GM13977 (cell line): Measurements from ENCODE around the gene CLC.

Source experiments
- DNase-seq: peaks from one replicate; pipeline ENCODE4 v3.0.0; 2012; ENCODE audit warnings: low spot score
- in situ Hi-C: fragments of 300-500 bp; cut with MboI; formaldehyde crosslinking; loops from one replicate; pipeline ENCODE4 v1.12.0; 2022; ENCODE audit warnings: low sequenced_read_pairs, low pct_unique_long_range_greater_than_20kb, mixed read lengths, inconsistent platforms; ENCODE audit not compliant: unreplicated experiment
- TF ChIP-seq, protein P1 (sequence below): IDR thresholded peaks from 2 replicates; pipeline ENCODE4 v1.5.1; 2012; ENCODE audit warnings: mild to moderate bottlenecking, control low read depth; ENCODE audit not compliant: insufficient read depth; ENCODE audit errors: extremely low read depth, missing control alignments

Gene CLC

DNA sequence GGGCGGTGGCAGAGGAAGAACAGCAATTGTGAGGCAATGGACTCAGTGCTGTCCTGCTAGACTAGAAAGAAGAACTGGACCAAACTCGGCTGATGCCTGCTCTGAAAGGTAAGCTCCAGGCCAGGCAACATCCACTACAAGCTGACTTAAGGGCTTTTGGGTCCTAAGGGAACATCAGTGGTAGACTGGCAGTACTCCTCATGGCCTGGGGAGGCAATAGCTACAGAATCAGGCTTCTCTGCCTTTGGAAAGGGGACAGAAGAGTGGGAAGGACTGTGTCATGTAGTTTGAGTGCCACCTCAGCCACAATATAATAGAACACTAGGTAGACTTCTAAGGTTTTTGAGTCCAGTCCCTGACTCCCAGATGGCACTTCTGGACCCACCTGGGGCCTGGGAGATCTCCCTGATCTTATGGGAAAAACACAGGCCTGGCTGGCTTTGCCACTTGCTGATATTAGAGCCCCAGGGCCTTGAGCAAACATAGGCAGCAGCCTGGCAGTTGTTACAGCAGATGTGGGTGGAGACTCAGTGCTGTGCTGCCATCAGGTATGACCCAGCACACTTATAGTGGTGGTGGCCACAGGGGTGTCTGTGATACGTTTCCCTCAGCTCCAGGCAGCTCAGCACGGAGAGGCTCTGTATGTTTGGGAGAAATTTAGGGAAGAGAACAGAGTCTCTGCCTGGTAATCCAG is 9.2 kb upstream of the CLC start:
- in situ Hi-C loops: no loop called here
- DNase-seq: no peak
- TF ChIP-seq, protein P1, sequence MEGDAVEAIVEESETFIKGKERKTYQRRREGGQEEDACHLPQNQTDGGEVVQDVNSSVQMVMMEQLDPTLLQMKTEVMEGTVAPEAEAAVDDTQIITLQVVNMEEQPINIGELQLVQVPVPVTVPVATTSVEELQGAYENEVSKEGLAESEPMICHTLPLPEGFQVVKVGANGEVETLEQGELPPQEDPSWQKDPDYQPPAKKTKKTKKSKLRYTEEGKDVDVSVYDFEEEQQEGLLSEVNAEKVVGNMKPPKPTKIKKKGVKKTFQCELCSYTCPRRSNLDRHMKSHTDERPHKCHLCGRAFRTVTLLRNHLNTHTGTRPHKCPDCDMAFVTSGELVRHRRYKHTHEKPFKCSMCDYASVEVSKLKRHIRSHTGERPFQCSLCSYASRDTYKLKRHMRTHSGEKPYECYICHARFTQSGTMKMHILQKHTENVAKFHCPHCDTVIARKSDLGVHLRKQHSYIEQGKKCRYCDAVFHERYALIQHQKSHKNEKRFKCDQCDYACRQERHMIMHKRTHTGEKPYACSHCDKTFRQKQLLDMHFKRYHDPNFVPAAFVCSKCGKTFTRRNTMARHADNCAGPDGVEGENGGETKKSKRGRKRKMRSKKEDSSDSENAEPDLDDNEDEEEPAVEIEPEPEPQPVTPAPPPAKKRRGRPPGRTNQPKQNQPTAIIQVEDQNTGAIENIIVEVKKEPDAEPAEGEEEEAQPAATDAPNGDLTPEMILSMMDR: no peak

DNA sequence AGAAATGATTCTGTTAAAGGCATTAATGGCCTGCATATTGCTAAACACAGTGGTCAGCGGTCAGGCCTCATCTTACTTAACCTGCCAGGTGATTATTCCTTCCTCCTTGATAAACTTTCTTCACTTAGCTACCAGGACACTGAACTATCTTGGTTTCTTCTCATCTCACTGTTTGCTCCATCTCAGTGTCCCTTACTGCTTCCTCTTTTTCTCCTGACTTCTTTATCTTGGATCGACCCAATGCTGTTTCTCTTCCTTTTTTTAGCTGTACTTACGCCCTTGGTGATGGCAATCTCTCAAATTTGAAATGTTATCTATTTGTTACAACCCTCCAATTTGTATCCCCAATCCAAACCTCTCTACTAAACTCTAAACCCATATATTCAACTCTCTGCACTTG is 7.8 kb upstream of the CLC start:
- TF ChIP-seq, protein P1: no peak
- DNase-seq: no peak
- in situ Hi-C loops: no loop called here

DNA sequence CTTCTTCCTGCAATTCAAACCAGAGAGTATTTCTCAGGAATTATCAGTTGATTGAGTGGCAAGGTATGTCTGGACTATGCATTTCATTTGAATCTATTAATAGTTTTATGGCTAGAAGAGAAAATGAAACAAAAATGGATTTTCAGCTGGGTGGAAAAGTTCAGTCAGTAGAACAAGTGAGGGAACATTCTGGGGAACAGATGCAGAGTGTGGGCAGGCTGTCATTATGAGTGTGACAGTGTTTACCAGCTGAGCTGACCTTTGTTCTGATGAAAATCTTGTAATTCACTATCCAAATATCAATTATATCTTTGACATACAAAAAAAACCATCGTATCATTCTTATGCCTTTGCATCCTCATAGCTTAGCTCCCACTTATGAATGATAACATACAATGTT is 2.6 kb upstream of the CLC start:
- TF ChIP-seq, protein P1: no peak
- in situ Hi-C loops: no loop called here
- DNase-seq: no peak

DNA sequence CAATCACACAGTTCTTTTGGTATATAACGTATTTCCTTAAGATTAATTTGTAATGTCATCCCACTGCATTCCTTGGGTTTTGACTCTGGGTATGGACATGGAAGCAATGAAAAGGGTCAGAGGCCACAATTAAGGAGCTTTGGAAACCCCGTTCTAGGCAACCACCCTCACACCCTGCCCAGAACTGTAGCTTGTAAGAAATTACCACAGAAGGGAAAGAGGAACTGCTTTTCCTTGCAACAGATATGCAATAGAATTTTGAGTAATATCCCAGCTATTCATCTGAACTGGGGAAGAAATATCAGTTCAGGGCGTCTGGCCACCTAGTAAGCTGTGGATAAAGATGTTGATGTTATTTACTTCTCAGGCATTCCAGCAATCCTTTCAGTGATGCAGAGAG is 985 bp upstream of the CLC start:
- DNase-seq: no peak
- in situ Hi-C loops: no loop called here

DNA sequence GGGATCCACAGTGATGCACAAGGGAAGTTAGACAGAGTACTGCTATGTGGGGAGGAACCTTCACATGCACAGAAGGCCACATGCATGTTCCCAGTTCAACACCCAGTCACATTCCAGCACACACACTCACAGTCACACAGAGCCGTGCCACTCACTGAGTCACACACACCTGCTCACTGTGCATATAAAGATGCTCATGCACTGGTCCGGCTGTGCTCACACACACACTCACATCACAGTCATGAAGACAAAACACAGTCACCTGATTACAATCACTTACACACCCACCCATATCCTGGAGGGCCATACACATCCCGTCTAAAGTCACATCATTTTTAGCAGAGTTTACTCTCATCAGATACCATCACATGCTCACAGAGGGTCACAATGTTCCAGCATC is 478 bp downstream of the CLC start:
- no peak for DNase-seq
- in situ Hi-C loops: no loop called here
- TF ChIP-seq, protein P1: no peak

More for the DNA sequence above, 985 bp upstream of the CLC start:
- TF ChIP-seq, protein P1: no peak

DNA sequence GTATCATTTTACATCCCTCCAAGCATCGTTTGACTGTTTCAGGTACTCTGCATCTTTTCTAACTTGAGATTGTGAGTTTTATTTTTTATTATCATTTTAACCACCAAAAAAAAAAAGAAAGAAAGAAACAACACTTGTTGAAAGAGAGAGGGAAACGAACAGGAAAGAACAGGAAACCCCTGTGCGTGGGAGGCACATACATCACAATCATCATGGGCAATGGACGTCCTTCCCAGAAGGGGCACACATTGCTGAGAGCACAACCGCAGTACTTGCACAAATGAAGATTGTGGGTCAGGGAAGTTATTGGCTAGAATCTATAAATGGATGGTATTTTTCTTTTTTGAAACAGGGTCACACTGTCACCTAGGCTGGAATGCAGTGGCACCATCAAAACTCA is 1.7 kb downstream of the CLC start:
- in situ Hi-C loops: no loop called here
- no peak for DNase-seq
- TF ChIP-seq, protein P1: no peak

DNA sequence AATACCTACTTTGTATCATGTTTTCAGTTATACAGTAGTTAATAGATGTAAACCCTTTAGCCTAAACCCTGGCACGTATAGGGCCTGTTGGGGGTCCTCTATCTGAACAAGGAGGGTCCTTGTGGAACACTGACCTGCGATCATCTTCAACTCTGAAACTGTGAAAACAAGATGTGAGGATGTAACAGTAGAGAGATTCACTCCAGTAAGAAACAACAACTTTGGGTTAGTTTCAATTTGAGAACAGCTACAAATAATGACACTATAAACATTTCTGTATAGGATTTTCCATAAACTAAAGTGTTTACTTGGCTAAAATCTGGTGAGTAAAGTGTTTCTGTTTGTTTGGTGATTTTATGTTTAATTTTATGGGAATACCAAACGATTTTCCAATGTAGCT is 2.1 kb downstream of the CLC start:
- in situ Hi-C loops: no loop called here
- no peak for DNase-seq
- TF ChIP-seq, protein P1: no peak
